ENCODE results near the gene SLC2A13.

DNA sequence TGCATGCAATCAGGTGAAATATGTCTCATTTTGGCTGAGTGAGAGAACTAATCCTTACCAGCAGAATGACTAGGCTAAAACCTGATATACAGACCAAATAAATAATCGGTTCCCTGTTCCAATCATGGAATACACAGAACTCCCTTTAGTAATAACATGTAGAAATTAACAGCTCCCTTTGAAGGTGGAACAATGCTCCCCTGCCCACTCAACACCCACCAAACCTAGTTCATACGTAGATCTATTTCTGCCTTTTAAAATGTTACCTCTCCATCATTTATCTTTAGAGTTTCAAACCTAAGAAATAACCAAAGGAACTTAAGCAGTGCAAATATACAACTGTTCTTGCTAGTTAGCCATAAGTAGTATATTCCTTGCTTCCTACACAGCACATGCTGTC lies 332.6 kb downstream of the SLC2A13 start:
- no peak for TF ChIP-seq POLR2AphosphoS5 (IDR thresholded peaks at IDR 0.05)
- TF ChIP-seq, protein P1, sequence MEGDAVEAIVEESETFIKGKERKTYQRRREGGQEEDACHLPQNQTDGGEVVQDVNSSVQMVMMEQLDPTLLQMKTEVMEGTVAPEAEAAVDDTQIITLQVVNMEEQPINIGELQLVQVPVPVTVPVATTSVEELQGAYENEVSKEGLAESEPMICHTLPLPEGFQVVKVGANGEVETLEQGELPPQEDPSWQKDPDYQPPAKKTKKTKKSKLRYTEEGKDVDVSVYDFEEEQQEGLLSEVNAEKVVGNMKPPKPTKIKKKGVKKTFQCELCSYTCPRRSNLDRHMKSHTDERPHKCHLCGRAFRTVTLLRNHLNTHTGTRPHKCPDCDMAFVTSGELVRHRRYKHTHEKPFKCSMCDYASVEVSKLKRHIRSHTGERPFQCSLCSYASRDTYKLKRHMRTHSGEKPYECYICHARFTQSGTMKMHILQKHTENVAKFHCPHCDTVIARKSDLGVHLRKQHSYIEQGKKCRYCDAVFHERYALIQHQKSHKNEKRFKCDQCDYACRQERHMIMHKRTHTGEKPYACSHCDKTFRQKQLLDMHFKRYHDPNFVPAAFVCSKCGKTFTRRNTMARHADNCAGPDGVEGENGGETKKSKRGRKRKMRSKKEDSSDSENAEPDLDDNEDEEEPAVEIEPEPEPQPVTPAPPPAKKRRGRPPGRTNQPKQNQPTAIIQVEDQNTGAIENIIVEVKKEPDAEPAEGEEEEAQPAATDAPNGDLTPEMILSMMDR (IDR thresholded peaks at IDR 0.05): no peak
- no peak for TF ChIP-seq POLR2A (IDR thresholded peaks at IDR 0.05)
